Adipocyte (in vitro differentiated cells): Measurements from ENCODE around the gene DESI1.
"Not testable (repeated sequence)": the region's sequence is repeated elsewhere in the genome, so short reads cannot be mapped to it uniquely, and the experiment has no call there.

Source experiments
- DNase-seq: peaks from one replicate; pipeline ENCODE4 v3.0.0-alpha.2; 2015; ENCODE audit warnings: low read depth
- H3K27me3 ChIP-seq: replicated peaks from 2 replicates; pipeline ENCODE4 v1.7.0; 2013; ENCODE audit warnings: mild to moderate bottlenecking, low read length, moderate library complexity; ENCODE audit not compliant: control insufficient read depth, insufficient read depth
- H3K36me3 ChIP-seq: 2 replicates; pipeline ENCODE4 v1.7.0; 2013; ENCODE audit warnings: low read length, mild to moderate bottlenecking, moderate library complexity; ENCODE audit not compliant: control insufficient read depth, insufficient read depth, severe bottlenecking
- H3K4me1 ChIP-seq: 2 replicates; pipeline ENCODE4 v1.7.0; 2013; ENCODE audit warnings: mild to moderate bottlenecking, low read length, moderate library complexity; ENCODE audit not compliant: control insufficient read depth, insufficient read depth
- H3K4me3 ChIP-seq: 2 replicates; pipeline ENCODE4 v1.7.0; 2013; ENCODE audit warnings: mild to moderate bottlenecking, low read length, moderate library complexity
- H3K9ac ChIP-seq: 2 replicates; pipeline ENCODE4 v1.7.0; 2013; ENCODE audit warnings: mild to moderate bottlenecking, low read length, moderate library complexity
- H3K9me3 ChIP-seq: 2 replicates; pipeline ENCODE4 v1.7.0; 2013; ENCODE audit warnings: mild to moderate bottlenecking, low read length, moderate library complexity; ENCODE audit not compliant: control insufficient read depth

The DESI1 gene

DNA sequence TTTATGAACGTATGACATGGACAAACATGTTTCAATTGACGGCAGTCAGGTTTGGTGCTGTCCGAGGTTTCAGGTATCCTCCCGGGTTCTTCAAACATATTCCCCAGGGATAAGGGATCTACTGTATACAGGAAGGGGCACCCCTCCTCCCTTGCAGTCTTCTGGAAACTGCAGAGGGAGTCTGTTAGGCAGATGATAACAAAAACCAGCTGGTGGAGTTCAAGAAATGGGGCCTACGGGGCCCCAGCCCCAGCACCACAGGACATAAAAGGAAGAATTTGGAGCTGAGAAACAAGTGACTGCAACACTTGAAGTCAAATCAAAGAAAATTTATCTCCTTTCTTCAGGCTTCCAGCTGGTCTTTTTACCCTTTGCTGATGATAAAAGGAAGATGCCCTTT lies 35.7 kb upstream of the DESI1 start:
- no peaks in the 10 kb centered on the region for H3K4me1 ChIP-seq
- H3K4me3 ChIP-seq, result no peak overlapping the region
- DNase-seq, result peak; percentile 46
- H3K27me3 ChIP-seq, result no peaks in the 10 kb centered on the region
- H3K36me3 ChIP-seq, result peaks cover 100% of the 10 kb centered on the region
- no peak overlapping the region for H3K9ac ChIP-seq
- H3K9me3 ChIP-seq, result no peaks in the 10 kb centered on the region

DNA sequence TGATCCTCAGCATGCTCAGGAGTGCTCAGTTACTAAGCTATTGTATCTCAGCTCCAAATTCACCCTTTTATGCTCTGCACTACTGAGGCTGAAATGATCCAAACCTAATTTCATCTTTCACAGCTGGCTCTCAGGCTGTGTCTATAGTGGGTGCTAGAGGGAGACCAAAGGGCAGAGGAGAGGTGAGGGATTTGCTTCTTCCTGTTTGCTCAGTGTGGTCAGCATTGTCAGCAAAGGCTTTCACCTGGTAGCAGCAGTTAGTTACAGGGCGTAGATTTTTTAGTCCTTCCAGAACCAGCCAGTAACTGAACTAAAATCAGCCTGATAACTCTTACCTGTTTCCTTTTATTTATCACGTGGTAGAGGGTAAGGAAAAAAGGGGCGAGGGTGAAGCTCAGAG lies 33.5 kb upstream of the DESI1 start:
- Histone ChIP-seq H3K4me1 (no peaks in the 10 kb centered on the region), H3K36me3 (peaks cover 96% of the 10 kb centered on the region), H3K27me3 (no peaks in the 10 kb centered on the region), H3K9ac (no peak overlapping the region), H3K4me3 (no peak overlapping the region), H3K9me3 (no peaks in the 10 kb centered on the region)
- DNase-seq, result no peak

DNA sequence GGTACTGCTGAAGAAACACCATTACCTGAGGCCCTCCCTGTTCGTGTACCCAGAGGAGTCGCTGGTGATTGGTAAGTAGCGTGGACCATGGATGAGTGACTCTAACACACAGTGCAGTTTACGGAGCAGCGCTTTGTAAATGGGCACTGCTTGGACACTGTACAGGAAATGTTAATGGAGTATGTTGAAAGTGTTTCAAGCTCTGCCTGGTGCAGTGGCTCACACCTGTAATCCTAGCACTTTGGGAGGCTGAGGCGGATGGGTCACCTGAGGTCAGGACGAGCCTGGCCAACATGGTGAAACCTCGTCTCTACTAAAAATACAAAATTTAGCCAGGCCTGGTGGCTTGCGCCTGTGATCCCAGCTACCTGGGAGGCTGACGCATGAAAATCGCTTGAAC lies 30.0 kb upstream of the DESI1 start:
- Histone ChIP-seq H3K9ac (no peak overlapping the region), H3K36me3 (peaks cover 94% of the 10 kb centered on the region), H3K27me3 (no peaks in the 10 kb centered on the region), H3K4me1 (no peaks in the 10 kb centered on the region), H3K9me3 (no peaks in the 10 kb centered on the region), H3K4me3 (no peak overlapping the region)
- no peak for DNase-seq

- Histone ChIP-seq H3K4me3 (no peak overlapping the region), H3K36me3 (peaks cover 94% of the 10 kb centered on the region), H3K4me1 (no peaks in the 10 kb centered on the region), H3K9ac (no peak overlapping the region), H3K27me3 (no peaks in the 10 kb centered on the region), H3K9me3 (no peaks in the 10 kb centered on the region)
- no peak for DNase-seq
Measured at GRCh38 chr22:41650229-41650628, 29.4 kb upstream of the DESI1 start.

GRCh38 chr22:41648432-41648831 lies 27.6 kb upstream of the DESI1 start:
- H3K9ac ChIP-seq, result no peak overlapping the region
- no peaks in the 10 kb centered on the region for H3K27me3 ChIP-seq
- no peak for DNase-seq
- peaks cover 88% of the 10 kb centered on the region for H3K36me3 ChIP-seq
- H3K4me3 ChIP-seq, result no peak overlapping the region
- H3K4me1 ChIP-seq, result no peaks in the 10 kb centered on the region
- H3K9me3 ChIP-seq, result no peaks in the 10 kb centered on the region

DNA sequence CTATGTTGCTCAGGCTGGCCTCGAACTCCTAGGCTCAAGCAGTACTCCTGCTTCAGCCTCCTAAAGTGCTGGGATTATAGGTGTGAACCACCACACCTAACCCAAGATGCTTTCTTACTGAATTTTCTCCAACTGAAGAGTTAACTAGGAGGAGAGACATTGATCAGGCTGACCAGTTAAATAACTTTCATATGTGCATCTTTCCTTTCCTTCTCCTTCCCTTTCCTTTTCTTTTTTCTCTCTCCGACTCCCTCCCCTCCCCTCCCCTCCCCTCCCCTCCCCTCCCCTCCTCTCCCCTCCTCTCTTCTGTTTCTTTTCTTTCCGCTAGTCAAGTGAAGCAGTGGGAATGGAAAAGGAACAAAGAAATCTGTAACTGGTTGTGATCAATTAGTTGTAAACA lies 26.9 kb upstream of the DESI1 start:
- no peaks in the 10 kb centered on the region for H3K4me1 ChIP-seq
- DNase-seq, result no peak
- H3K9ac ChIP-seq, result no peak overlapping the region
- H3K36me3 ChIP-seq, result peaks cover 88% of the 10 kb centered on the region
- H3K4me3 ChIP-seq, result no peak overlapping the region
- no peaks in the 10 kb centered on the region for H3K27me3 ChIP-seq
- H3K9me3 ChIP-seq, result no peaks in the 10 kb centered on the region

- Histone ChIP-seq H3K36me3 (peaks cover 91% of the 10 kb centered on the region), H3K9ac (no peak overlapping the region), H3K9me3 (no peaks in the 10 kb centered on the region), H3K27me3 (no peaks in the 10 kb centered on the region), H3K4me3 (no peak overlapping the region), H3K4me1 (no peaks in the 10 kb centered on the region)
- DNase-seq, result peak; percentile 17
Measured at GRCh38 chr22:41642331-41643110, 21.7 kb upstream of the DESI1 start.

- peaks cover under 1% of the 10 kb centered on the region for H3K4me1 ChIP-seq
- peaks cover 90% of the 10 kb centered on the region for H3K36me3 ChIP-seq
- no peak for DNase-seq
- H3K27me3 ChIP-seq, result no peaks in the 10 kb centered on the region
- no peaks in the 10 kb centered on the region for H3K9me3 ChIP-seq
- H3K9ac ChIP-seq, result no peak overlapping the region
- H3K4me3 ChIP-seq, result no peak overlapping the region
Measured at GRCh38 chr22:41641854-41642253, 21.0 kb upstream of the DESI1 start.

- DNase-seq, result no peak
Measured at GRCh38 chr22:41638748-41639147, 17.9 kb upstream of the DESI1 start.

GRCh38 chr22:41638124-41638523 lies 17.3 kb upstream of the DESI1 start:
- Histone ChIP-seq H3K4me3 (no peak overlapping the region), H3K27me3 (no peaks in the 10 kb centered on the region), H3K36me3 (peaks cover 93% of the 10 kb centered on the region)

More at GRCh38 chr22:41638748-41639147, 17.9 kb upstream of the DESI1 start:
- Histone ChIP-seq H3K9me3 (no peaks in the 10 kb centered on the region), H3K4me3 (no peak overlapping the region), H3K4me1 (peaks cover 10% of the 10 kb centered on the region), H3K27me3 (no peaks in the 10 kb centered on the region), H3K9ac (no peak overlapping the region), H3K36me3 (peaks cover 92% of the 10 kb centered on the region)

GRCh38 chr22:41637623-41638022 lies 16.8 kb upstream of the DESI1 start:
- not testable (repeated sequence) for H3K9me3 ChIP-seq, H3K4me1 ChIP-seq, H3K27me3 ChIP-seq, DNase-seq, H3K4me3 ChIP-seq, H3K9ac ChIP-seq
- peaks cover 91% of the 10 kb centered on the region for H3K36me3 ChIP-seq

More at GRCh38 chr22:41638124-41638523, 17.3 kb upstream of the DESI1 start:
- Histone ChIP-seq H3K9ac (no peak overlapping the region), H3K4me1 (peaks cover 10% of the 10 kb centered on the region), H3K9me3 (no peaks in the 10 kb centered on the region)
- no peak for DNase-seq

- DNase-seq, result peak; percentile 39
- Histone ChIP-seq H3K4me1 (peaks cover 10% of the 10 kb centered on the region), H3K36me3 (peaks cover 88% of the 10 kb centered on the region), H3K9me3 (no peaks in the 10 kb centered on the region), H3K4me3 (no peak overlapping the region), H3K27me3 (no peaks in the 10 kb centered on the region), H3K9ac (no peak overlapping the region)
Measured at GRCh38 chr22:41636467-41636866, 15.6 kb upstream of the DESI1 start.
